Measurements from ENCODE around the gene ZC3H10.

DNA sequence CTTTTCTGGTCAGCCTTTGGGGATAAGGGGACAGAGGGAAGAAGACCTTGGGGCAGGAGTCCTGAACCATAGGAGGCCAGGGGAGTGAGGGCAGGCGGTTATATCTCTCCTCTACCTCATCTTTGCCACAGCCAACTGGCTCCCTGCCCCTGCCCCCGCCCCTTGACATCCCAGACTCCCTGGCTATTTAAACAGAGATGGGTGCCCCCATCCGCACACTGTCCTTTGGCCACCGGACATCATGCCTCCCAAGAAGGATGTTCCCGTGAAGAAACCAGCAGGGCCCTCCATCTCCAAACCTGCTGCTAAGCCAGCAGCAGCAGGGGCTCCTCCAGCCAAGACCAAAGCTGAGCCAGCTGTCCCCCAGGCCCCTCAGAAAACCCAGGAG lies 35.6 kb downstream of the ZC3H10 start:
- TF ChIP-seq, protein P1, sequence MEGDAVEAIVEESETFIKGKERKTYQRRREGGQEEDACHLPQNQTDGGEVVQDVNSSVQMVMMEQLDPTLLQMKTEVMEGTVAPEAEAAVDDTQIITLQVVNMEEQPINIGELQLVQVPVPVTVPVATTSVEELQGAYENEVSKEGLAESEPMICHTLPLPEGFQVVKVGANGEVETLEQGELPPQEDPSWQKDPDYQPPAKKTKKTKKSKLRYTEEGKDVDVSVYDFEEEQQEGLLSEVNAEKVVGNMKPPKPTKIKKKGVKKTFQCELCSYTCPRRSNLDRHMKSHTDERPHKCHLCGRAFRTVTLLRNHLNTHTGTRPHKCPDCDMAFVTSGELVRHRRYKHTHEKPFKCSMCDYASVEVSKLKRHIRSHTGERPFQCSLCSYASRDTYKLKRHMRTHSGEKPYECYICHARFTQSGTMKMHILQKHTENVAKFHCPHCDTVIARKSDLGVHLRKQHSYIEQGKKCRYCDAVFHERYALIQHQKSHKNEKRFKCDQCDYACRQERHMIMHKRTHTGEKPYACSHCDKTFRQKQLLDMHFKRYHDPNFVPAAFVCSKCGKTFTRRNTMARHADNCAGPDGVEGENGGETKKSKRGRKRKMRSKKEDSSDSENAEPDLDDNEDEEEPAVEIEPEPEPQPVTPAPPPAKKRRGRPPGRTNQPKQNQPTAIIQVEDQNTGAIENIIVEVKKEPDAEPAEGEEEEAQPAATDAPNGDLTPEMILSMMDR (IDR thresholded peaks at IDR 0.05 in 8 of 11, conservative IDR thresholded peaks at IDR 0.05 in 3 of 11), result no peak
- no peak for TF ChIP-seq POLR2AphosphoS5 (IDR thresholded peaks at IDR 0.05)
